ENCODE data around the gene ARHGEF40.

ARHGEF40 gene

DNA sequence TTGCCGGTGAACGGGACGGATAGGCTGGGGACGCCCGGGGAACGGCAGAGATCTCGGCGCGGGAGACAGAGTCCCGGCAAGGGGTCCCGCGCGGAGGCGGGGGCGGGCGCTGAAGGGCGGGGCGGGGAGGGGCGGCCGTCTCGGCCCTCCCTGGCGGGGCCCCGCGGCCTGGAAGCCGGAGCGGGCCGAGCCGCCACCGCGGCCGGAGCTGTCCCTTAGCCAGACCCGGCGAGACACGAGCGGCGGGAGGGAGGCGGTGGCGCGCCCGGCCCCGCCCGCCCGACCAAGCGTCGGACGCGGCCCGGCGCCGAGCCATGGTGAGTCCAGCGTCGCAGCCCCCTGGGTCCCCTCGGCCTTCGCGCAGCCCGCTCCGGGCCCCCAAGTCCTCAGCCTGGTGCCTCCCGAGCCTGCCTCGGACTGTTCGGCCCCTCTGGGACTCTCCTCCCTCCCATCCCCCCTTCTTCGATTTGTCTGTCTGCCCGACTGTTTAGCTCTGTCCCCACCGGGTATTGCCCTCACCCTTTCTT, at the start of gene ARHGEF40:
TSS of gene ARHGEF40 (plus strand) at position 222 of the 527 bp plus-strand sequence. CDS start at position 315, 93 bp downstream.
- DNase-seq, result peak; percentile 13

GRCh38 chr14:21020977-21021545, 49.0 kb upstream of the ARHGEF40 start:
- DNase-seq, result no peak

GRCh38 chr14:21022686-21023085, 47.4 kb upstream of the ARHGEF40 start:
- no peak for DNase-seq

- no peak for DNase-seq
Measured at GRCh38 chr14:21023174-21023573, 46.9 kb upstream of the ARHGEF40 start.

- DNase-seq, result no peak
Measured at GRCh38 chr14:21023817-21024584, 46.1 kb upstream of the ARHGEF40 start.

- DNase-seq, result peak; percentile 67
Measured at GRCh38 chr14:21024585-21025370, 45.3 kb upstream of the ARHGEF40 start, which contains the start of gene NDRG2. TSS of gene NDRG2 (minus strand) at chr14:21025061. CDS start at chr14:21023315, 1,746 bp downstream.

- no peak for DNase-seq
Measured at GRCh38 chr14:21025371-21026273, 44.5 kb upstream of the ARHGEF40 start.

GRCh38 chr14:21026274-21026987, 43.7 kb upstream of the ARHGEF40 start:
- no peak for DNase-seq

GRCh38 chr14:21026988-21027315, 43.2 kb upstream of the ARHGEF40 start:
- DNase-seq, result no peak

- no peak for DNase-seq
Measured at GRCh38 chr14:21029917-21030316, 40.2 kb upstream of the ARHGEF40 start, which contains the start of gene TPPP2. TSS of gene TPPP2 (plus strand) at chr14:21030217. CDS start at chr14:21030582, 365 bp downstream.

GRCh38 chr14:21030531-21030930, 39.6 kb upstream of the ARHGEF40 start:
- no peak for DNase-seq

GRCh38 chr14:21032326-21033132, 37.6 kb upstream of the ARHGEF40 start:
- no peak for DNase-seq

DNA sequence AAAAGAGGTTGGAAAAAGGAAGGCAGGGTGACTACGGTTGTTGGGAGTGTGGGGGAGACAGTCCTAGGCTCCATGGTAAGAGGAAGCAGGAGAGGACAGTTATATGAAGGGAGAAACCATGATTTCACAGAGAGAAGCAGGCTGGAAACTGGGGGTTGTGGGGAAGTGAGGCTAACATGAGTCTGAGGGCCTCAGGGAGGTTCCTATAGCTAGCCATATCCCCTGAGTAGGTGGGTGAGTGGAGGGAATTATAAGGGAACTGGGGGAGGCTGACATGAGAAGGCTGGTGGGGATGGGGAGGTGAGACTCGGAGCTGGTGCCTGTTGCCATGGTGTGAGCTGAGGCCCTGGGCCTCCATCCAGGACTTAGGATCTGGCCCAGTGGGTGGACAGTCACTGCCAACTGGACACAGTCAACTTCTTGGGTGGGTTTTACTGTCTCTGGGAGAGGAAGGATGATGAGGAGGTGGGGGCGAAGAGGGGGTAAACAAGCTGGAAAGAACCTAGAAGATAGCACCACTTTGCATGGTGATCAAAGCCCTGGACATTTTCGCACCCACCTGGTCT, 36.9 kb upstream of the ARHGEF40 start:
- DNase-seq, result no peak

DNA sequence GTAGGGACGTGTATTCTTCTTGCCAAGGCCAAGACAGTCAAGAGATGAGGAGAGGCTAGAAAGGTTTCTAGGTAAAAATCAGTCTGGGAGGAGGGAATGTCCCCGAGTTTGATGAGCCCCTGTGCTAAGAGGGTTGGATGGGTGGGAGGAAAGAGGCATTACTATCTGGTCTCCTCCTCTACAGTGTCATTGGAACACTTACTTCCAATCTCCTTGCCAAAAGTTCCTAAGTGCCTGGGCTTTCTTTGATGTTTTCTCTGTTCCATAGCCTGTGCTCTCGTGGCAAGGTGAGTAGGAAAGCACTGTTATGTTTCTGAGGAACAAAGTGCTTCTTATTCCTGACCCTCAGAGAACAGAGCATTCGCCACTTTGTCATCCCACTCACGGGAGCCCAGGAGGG, 35.4 kb upstream of the ARHGEF40 start, which contains the start of gene RNASE13:
TSS of gene RNASE13 (minus strand) at position 101 of the 400 bp plus-strand sequence. CDS start 519 bp downstream, outside the sequence.
- no peak for DNase-seq

DNA sequence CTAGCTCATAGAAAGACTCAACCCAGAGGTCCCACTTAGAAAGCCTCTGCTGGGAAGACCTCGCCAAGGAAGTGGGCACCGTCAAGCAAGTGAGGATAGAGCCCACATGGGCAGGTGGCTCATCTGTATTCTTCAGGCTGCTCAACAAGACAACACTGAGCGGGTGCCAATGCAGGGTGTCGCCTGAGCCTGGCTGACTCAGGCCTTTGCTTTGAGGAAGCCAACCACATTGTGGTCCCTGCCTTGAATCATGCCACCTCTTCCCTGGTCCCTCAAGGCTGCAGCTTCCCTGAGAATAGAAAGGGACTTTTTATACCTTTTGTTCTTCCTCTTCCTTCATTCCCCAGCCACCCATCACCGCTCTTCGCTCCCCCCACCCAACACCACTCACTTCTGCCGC, 33.4 kb upstream of the ARHGEF40 start:
- DNase-seq, result no peak

GRCh38 chr14:21037156-21037555, 32.9 kb upstream of the ARHGEF40 start:
- no peak for DNase-seq

- DNase-seq, result no peak
Measured at GRCh38 chr14:21038441-21039422, 31.4 kb upstream of the ARHGEF40 start.

- no peak for DNase-seq
Measured at GRCh38 chr14:21039585-21040369, 30.3 kb upstream of the ARHGEF40 start.
